MCF 10A (cell line): Measurements from ENCODE around the gene MRGPRG. TPM values are rescaled to one million over a fixed set of nuclear protein-coding genes. Genes with fewer than 3 reads are reported as not detected.

Source experiments
- BruUV-seq: library from RNA; stranded (reverse); fragments of 400-500 nt; replicated peaks from 2 replicates; lab custom pipeline; 2021; lab: Mats Ljungman, UMichigan
- CTCF ChIA-PET: fragments of 300-600 bp; sonication (Branson Sonifier 250); formaldehyde crosslinking; extraction: SDS; loops from one replicate; lab custom pipeline; 2021; ENCODE audit warnings: antibody characterized with exemption, inconsistent platforms; lab: Yijun Ruan, JAX
- POLR2A ChIA-PET: fragments of 300-600, 350-650 bp; sonication (Branson Sonifier 250); formaldehyde crosslinking; extraction: SDS; loops from one replicate; lab custom pipeline; 2020; ENCODE audit warnings: antibody characterized with exemption, inconsistent platforms; lab: Yijun Ruan, JAX
- DNase-seq: peaks from one replicate; pipeline ENCODE4 v3.0.0-alpha.2; 2018; ENCODE audit not compliant: unreplicated experiment
- H3K27ac Mint-ChIP-seq: one replicate; pipeline ENCODE4 v1.8.0; 2022; ENCODE audit warnings: mild to moderate bottlenecking, low read depth, mixed read lengths; ENCODE audit not compliant: unreplicated experiment
- H3K27me3 Mint-ChIP-seq: one replicate; pipeline ENCODE4 v1.8.0; 2022; ENCODE audit warnings: mixed read lengths; ENCODE audit not compliant: insufficient read depth, unreplicated experiment
- H3K36me3 Mint-ChIP-seq: one replicate; pipeline ENCODE4 v1.8.0; 2022; ENCODE audit warnings: mild to moderate bottlenecking, moderate library complexity, mixed read lengths; ENCODE audit not compliant: insufficient read depth, unreplicated experiment
- H3K4me1 Mint-ChIP-seq: one replicate; pipeline ENCODE4 v1.8.0; 2022; ENCODE audit warnings: mixed read lengths; ENCODE audit not compliant: insufficient read depth, unreplicated experiment
- H3K4me3 Mint-ChIP-seq: one replicate; pipeline ENCODE4 v1.8.0; 2022; ENCODE audit warnings: mild to moderate bottlenecking, moderate library complexity, mixed read lengths; ENCODE audit not compliant: unreplicated experiment
- H3K9me3 Mint-ChIP-seq: one replicate; pipeline ENCODE4 v1.8.0; 2022; ENCODE audit warnings: mixed read lengths; ENCODE audit not compliant: unreplicated experiment
- intact Hi-C: fragments of 100-400 bp; cut with micrococcal nuclease; formaldehyde crosslinking; loops from 2 replicates; pipeline ENCODE4 v1.14.1; 2022
- total RNA-seq: library from RNA; stranded (reverse); gene quantifications from 2 replicates; pipeline ENCODE4 v1.2.3, GENCODE V29; 2022
- TF ChIP-seq, protein P1 (sequence below): fragments of 200-600 bp; IDR thresholded peaks from one replicate; pipeline ENCODE4 v1.8.0; 2022; ENCODE audit warnings: antibody characterized with exemption, mild to moderate bottlenecking; ENCODE audit not compliant: unreplicated experiment

Gene MRGPRG
- total RNA-seq, 1 experiment from 2014 or later: not detected

- BruUV-seq: no TSS peak
- peaks cover 7% of the 10 kb centered on the region for H3K4me1 Mint-ChIP-seq
These were observed 46.6 kb downstream of the MRGPRG start for GRCh38 chr11:3171931-3172560.

DNA sequence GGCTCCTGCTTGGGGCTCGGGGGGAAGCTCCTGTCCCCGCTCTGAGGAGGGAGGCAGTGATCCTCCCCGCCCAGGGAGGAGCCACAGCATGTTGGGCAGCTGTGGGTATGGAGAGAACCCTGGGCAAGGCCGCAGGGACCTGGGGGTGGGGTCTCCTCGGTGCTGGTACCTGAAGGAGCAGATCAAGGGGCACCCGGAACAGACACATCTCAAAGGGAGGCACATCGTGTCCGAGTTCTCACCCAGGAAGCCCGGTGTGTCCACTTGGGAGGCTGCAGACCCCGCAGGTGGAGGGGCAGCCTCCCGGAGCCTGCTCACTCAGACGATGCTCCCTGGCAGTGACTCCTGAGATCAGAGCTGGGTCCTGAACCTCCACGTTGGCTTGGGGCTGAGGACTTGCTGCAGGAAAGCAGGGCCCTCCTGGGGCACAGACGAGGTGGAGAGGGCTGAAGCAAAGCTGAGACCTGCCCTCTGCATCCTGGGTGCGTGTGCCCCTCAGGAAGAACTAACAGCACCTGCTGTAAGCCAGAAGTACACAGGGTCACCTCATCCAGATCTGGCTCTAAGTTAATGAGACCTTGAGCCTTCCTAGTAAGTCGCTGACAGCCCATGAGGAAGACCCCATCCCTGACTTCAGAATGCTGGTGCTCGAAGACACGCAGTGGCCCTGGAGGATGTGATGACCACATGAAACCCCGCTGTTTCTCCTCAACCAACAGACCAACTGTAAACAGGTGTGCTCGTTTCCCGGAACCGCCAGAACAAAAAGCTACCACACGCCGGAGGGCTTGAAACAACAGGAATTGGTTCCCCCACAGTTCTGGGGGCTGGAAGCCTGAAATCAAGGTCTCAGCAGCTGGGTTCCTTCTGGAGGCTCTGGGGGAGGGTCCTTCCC, 47.6 kb downstream of the MRGPRG start:
- DNase-seq: no peak
- Mint-ChIP-seq H3K27me3 (no peaks in the 10 kb centered on the region), H3K4me1 (peaks cover 7% of the 10 kb centered on the region), H3K4me3 (no peak overlapping the region), H3K9me3 (peaks cover 8% of the 10 kb centered on the region), H3K27ac (no peak overlapping the region), H3K36me3 (no peaks in the 10 kb centered on the region)
- intact Hi-C loops: no loop called here
- POLR2A ChIA-PET: interaction anchor here (0.6 kb wide), 1 partner anchor 680 kb away, joined by 3 read pairs; no protein-coding TSS in a partner anchor
- no TSS peak for BruUV-seq
- CTCF ChIA-PET: interaction anchor here (1.0 to 1.1 kb wide), 2 partner anchors 44 to 169 kb away, joined by 3 read pairs; no protein-coding TSS in a partner anchor
- TF ChIP-seq, protein P1, sequence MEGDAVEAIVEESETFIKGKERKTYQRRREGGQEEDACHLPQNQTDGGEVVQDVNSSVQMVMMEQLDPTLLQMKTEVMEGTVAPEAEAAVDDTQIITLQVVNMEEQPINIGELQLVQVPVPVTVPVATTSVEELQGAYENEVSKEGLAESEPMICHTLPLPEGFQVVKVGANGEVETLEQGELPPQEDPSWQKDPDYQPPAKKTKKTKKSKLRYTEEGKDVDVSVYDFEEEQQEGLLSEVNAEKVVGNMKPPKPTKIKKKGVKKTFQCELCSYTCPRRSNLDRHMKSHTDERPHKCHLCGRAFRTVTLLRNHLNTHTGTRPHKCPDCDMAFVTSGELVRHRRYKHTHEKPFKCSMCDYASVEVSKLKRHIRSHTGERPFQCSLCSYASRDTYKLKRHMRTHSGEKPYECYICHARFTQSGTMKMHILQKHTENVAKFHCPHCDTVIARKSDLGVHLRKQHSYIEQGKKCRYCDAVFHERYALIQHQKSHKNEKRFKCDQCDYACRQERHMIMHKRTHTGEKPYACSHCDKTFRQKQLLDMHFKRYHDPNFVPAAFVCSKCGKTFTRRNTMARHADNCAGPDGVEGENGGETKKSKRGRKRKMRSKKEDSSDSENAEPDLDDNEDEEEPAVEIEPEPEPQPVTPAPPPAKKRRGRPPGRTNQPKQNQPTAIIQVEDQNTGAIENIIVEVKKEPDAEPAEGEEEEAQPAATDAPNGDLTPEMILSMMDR: no peak

More at GRCh38 chr11:3171931-3172560, 46.6 kb downstream of the MRGPRG start:
- Mint-ChIP-seq H3K27ac (no peak overlapping the region), H3K9me3 (peaks cover 9% of the 10 kb centered on the region), H3K27me3 (no peaks in the 10 kb centered on the region), H3K36me3 (no peaks in the 10 kb centered on the region), H3K4me3 (no peak overlapping the region)
- intact Hi-C loops: no loop called here
- no peak for DNase-seq
- ChIA-PET POLR2A (interaction anchor here (0.6 kb wide), 1 partner anchor 681 kb away, joined by 3 read pairs; no protein-coding TSS in a partner anchor), CTCF (interaction anchor here (1.1 kb wide), 1 partner anchor 43 kb away, joined by 3 read pairs; no protein-coding TSS in a partner anchor)
- TF ChIP-seq, protein P1: no peak

- ChIA-PET POLR2A (interaction anchor here (1.1 kb wide), 1 partner anchor 26 kb away, joined by 3 read pairs; no protein-coding TSS in a partner anchor), CTCF (interaction anchor here (0.9 to 1.0 kb wide), 2 partner anchors 79 to 170 kb away, joined by 3 read pairs; no protein-coding TSS in a partner anchor)
- TF ChIP-seq, protein P1: no peak
- peak; percentile 53 for DNase-seq
- Mint-ChIP-seq H3K27ac (peak overlapping the region; percentile 3), H3K27me3 (no peaks in the 10 kb centered on the region), H3K4me1 (peaks cover 11% of the 10 kb centered on the region), H3K36me3 (no peaks in the 10 kb centered on the region), H3K9me3 (peaks cover under 1% of the 10 kb centered on the region), H3K4me3 (peak overlapping the region; percentile 7)
- no TSS peak for BruUV-seq
- intact Hi-C loops: no loop called here
These were observed 48.4 kb downstream of the MRGPRG start for GRCh38 chr11:3170044-3170755.
